Measurements from ENCODE around the gene ZDHHC24.

The ZDHHC24 gene

GRCh38 chr11:66532784-66533183 is 13.1 kb downstream of the ZDHHC24 start:
- TF ChIP-seq, protein P1, sequence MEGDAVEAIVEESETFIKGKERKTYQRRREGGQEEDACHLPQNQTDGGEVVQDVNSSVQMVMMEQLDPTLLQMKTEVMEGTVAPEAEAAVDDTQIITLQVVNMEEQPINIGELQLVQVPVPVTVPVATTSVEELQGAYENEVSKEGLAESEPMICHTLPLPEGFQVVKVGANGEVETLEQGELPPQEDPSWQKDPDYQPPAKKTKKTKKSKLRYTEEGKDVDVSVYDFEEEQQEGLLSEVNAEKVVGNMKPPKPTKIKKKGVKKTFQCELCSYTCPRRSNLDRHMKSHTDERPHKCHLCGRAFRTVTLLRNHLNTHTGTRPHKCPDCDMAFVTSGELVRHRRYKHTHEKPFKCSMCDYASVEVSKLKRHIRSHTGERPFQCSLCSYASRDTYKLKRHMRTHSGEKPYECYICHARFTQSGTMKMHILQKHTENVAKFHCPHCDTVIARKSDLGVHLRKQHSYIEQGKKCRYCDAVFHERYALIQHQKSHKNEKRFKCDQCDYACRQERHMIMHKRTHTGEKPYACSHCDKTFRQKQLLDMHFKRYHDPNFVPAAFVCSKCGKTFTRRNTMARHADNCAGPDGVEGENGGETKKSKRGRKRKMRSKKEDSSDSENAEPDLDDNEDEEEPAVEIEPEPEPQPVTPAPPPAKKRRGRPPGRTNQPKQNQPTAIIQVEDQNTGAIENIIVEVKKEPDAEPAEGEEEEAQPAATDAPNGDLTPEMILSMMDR (IDR thresholded peaks at IDR 0.05): no peak

DNA sequence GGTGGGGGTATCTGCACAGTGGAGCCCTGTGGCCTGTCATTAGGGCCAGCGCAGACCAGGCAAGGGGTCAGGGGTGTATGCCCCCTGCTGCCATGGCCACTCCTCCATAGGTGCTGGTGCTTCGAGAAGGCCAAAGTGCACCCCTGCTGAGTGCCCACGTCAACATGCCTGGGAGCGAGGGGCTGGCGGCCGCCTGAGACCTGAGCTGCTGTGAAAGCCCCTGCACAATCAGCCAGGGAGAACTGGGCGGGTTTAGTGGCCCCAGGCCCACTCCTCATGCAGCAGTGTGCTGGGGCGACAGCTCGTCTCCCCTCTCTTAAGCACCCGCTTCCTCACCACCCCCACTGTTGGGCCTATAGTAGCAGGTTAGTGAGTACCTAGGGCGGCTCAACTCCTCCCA is 14.0 kb downstream of the ZDHHC24 start:
- TF ChIP-seq, protein P1 (IDR thresholded peaks at IDR 0.05): no peak

GRCh38 chr11:66530927-66531709 is 14.7 kb downstream of the ZDHHC24 start:
- TF ChIP-seq, protein P1 (IDR thresholded peaks at IDR 0.05): no peak

- TF ChIP-seq, protein P1 (IDR thresholded peaks at IDR 0.05): no peak
These were observed 16.2 kb downstream of the ZDHHC24 start for GRCh38 chr11:66529655-66530054.

GRCh38 chr11:66529069-66529468 is 16.8 kb downstream of the ZDHHC24 start:
- TF ChIP-seq, protein P1 (IDR thresholded peaks at IDR 0.05): no peak

DNA sequence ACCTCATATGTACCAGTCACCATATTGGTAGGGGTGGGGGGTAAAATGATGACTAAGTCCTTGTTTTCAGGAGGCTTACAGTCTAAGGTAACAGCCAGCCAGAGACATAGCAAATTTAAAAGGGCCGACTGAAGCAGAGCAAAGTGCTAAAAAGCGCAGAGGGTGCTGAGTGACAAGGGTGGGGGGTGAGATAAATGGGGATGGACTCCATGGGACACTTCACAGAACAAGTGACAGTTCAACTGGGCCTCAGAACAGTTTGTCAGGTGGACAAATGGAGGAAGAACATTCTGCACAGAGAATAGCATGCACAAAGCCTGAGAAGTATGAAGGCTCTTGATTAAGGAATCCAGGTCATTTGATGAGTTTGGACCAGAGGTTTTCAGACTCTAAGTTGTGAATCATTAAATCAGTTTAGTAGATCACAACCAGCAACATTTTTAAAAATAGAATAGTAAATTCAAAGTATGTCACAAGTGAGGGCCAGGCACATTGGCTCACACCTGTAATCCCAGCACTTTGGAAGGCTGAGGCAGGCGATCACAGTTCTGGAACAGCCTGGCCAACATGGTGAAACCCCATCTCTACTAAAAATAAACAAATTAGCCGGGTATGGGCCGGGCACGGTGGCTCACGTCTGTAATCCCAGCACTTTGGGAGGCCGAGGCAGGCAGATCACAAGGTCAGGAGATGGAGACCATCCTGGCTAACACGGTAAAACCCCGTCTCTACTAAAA is 21.4 kb downstream of the ZDHHC24 start:
- TF ChIP-seq, protein P1 (IDR thresholded peaks at IDR 0.05): no peak

DNA sequence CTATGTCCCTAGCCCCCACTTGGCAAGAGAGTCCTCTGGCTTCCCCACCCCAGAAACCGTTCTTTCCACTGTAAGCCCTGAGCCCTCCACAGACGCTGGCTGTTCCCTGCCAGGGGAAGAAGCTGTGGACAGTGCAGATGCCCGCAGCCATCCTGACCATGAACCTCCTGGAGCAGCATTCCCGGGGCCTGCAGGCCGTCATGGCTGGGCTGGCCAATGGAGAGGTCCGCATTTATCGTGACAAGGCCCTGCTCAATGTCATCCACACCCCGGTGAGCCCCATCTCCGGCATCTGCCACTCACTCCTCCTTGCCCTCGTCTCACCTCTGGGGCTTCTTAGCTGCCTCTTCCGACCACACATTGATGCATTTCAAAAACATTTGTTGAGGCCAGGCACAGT is 22.2 kb downstream of the ZDHHC24 start:
- TF ChIP-seq, protein P1 (IDR thresholded peaks at IDR 0.05): no peak
